Central memory CD8-positive, alpha-beta T cell (primary cell): ENCODE results near the gene HEXIM1.

Experiments
- ATAC-seq: fragments of 150-1000 bp; cut with Tn5 transposase; replicated peaks from 2 replicates; pipeline ENCODE4 v1.10.0; 2022; ENCODE audit warnings: mild to moderate bottlenecking, moderate FRiP score, moderate number of reproducible peaks; ENCODE audit not compliant: poor library complexity, severe bottlenecking; ENCODE audit errors: extremely low read depth
- DNase-seq, 2 donors: peaks; one replicate each; pipeline ENCODE4 v3.0.0; 2021; ENCODE audit warnings: low spot score in 2 of 2
- H3K27ac Mint-ChIP-seq: one replicate; pipeline ENCODE4 v1.8.0; 2022; ENCODE audit warnings: low read depth, mild to moderate bottlenecking, moderate library complexity, mixed read lengths
- H3K27me3 Mint-ChIP-seq: one replicate; pipeline ENCODE4 v1.8.0; 2022; ENCODE audit warnings: mixed read lengths
- H3K36me3 Mint-ChIP-seq: one replicate; pipeline ENCODE4 v1.8.0; 2022; ENCODE audit warnings: mild to moderate bottlenecking, moderate library complexity, mixed read lengths; ENCODE audit not compliant: insufficient read depth
- H3K4me1 Mint-ChIP-seq: one replicate; pipeline ENCODE4 v1.8.0; 2022; ENCODE audit warnings: mixed read lengths
- H3K4me3 Mint-ChIP-seq: one replicate; pipeline ENCODE4 v1.8.0; 2022; ENCODE audit warnings: mild to moderate bottlenecking, moderate library complexity, mixed read lengths
- H3K9me3 Mint-ChIP-seq: one replicate; pipeline ENCODE4 v1.8.0; 2022; ENCODE audit warnings: mixed read lengths

The HEXIM1 gene

DNA sequence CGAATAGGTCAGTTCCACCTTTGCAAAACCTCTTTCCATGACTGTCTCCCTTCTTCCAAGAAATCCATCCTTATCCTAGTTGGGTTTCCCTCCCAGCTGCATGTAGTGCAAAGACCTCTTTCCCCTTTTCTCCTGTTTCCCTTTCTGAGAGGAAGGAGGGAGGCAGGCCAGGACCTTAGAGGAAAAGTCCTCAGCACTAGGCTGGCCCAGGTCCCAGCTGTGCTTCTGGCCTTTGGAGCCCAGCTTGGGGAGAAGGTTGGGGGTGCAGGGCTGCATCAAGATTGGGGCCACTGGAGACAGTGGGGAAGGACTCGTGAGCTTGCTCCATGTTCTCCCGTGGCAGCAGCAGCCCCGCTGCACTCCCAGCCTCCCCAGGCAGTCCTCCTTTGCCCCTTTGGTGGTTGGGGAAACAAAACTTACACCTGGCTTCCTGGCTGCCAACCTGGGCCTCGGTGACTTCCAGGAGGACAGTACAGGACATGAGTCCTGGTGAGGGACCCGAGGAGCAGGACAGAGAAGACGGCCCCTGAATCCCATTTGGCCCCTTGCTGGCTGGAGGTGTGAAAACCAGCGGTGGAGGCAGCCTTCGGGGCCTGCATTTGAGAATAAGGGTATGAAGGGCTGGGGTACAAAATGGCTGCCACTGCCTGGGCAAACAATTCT, 13.9 kb downstream of the HEXIM1 start:
- DNase-seq = no peak
- H3K4me1 Mint-ChIP-seq = peaks cover 45% of the 10 kb centered on the region
- peaks cover 18% of the 10 kb centered on the region for H3K36me3 Mint-ChIP-seq
- peak overlapping the region; percentile 94 for H3K4me3 Mint-ChIP-seq
- H3K27ac Mint-ChIP-seq = peak overlapping the region; percentile 98
- ATAC-seq = no peak
- H3K27me3 Mint-ChIP-seq = no peaks in the 10 kb centered on the region
- no peaks in the 10 kb centered on the region for H3K9me3 Mint-ChIP-seq

GRCh38 chr17:45164734-45165269, 16.5 kb downstream of the HEXIM1 start:
- Mint-ChIP-seq H3K27ac (no peak overlapping the region), H3K4me3 (no peak overlapping the region), H3K36me3 (peaks cover 14% of the 10 kb centered on the region), H3K4me1 (peaks cover 25% of the 10 kb centered on the region), H3K9me3 (no peaks in the 10 kb centered on the region), H3K27me3 (no peaks in the 10 kb centered on the region)
- DNase-seq (no peak), ATAC-seq (no peak)

GRCh38 chr17:45168991-45169752, 20.9 kb downstream of the HEXIM1 start:
- H3K4me1 Mint-ChIP-seq = peaks cover 26% of the 10 kb centered on the region
- no peak overlapping the region for H3K4me3 Mint-ChIP-seq
- peaks cover 2% of the 10 kb centered on the region for H3K36me3 Mint-ChIP-seq
- no peak overlapping the region for H3K27ac Mint-ChIP-seq
- H3K9me3 Mint-ChIP-seq = no peaks in the 10 kb centered on the region
- ATAC-seq (no peak), DNase-seq (no peak)
- H3K27me3 Mint-ChIP-seq = no peaks in the 10 kb centered on the region

DNA sequence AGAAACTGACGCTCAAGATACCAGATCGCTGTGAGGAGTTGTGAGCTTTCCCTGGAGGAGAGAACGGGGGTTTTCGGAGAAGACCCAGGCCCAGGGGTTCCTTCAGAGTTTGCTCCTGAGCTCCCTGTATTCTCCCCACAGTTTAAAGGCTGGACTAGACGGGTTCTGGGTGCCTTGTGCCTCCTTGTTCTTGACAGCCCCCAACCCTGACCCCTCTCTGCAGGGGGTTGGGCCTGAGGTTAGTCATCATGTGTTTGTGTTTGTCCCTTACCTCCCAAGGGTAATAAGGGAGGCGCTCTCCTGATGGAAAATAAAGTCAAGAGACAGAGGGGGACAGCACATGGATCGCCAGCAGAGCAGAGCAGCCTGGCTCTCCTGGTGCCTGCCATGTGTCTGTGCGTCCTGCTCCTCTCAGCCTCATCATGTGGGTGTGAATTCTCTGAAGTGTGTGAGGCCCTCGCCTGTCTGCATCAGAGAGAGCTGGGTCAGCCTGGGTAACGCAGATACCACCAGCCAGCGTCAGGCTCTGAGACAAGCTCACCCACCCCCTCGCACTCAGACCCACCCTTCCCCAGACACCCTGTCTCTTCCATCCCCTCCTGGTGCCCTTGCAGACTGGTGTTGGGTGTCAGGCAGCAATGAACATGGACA, 22.1 kb downstream of the HEXIM1 start:
- Mint-ChIP-seq H3K27ac (peak overlapping the region; percentile 29), H3K27me3 (no peaks in the 10 kb centered on the region), H3K4me3 (no peak overlapping the region), H3K36me3 (peaks cover 2% of the 10 kb centered on the region), H3K9me3 (no peaks in the 10 kb centered on the region), H3K4me1 (peaks cover 21% of the 10 kb centered on the region)
- ATAC-seq (peak; percentile 41), DNase-seq (no peak)

DNA sequence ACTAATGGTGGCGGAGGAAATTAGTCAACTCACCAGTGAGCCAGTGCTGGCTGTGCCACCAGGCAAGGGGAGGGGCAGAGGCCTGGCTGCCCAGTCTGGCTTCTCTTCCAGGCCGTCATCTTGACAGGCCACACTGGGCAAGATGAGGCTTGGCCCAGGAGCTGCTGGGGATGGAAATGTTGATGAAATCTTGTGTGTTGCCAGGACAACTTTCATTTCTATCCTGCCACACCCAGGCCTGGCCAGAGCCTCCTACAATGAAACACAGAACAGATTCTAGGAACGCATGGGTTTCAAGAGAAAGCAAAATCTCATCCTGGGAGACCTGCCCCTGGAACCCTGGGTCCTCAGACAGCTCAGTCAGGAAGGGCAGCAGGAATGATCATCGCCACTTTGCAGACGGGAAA, 22.7 kb downstream of the HEXIM1 start:
- H3K36me3 Mint-ChIP-seq = peaks cover 2% of the 10 kb centered on the region
- H3K4me3 Mint-ChIP-seq = peak overlapping the region; percentile 54
- peaks cover 20% of the 10 kb centered on the region for H3K4me1 Mint-ChIP-seq
- no peaks in the 10 kb centered on the region for H3K9me3 Mint-ChIP-seq
- DNase-seq (no peak), ATAC-seq (no peak)
- H3K27ac Mint-ChIP-seq = peak overlapping the region; percentile 29
- no peaks in the 10 kb centered on the region for H3K27me3 Mint-ChIP-seq

GRCh38 chr17:45171338-45172231, 23.3 kb downstream of the HEXIM1 start:
- Mint-ChIP-seq H3K36me3 (peaks cover 2% of the 10 kb centered on the region), H3K4me3 (peak overlapping the region; percentile 54), H3K27me3 (no peaks in the 10 kb centered on the region), H3K27ac (peak overlapping the region; percentile 29), H3K4me1 (peaks cover 20% of the 10 kb centered on the region), H3K9me3 (no peaks in the 10 kb centered on the region)
- DNase-seq (no peak), ATAC-seq (no peak)

GRCh38 chr17:45172232-45172540, 23.9 kb downstream of the HEXIM1 start:
- H3K4me1 Mint-ChIP-seq = peaks cover 20% of the 10 kb centered on the region
- DNase-seq (no peak), ATAC-seq (no peak)
- H3K27me3 Mint-ChIP-seq = no peaks in the 10 kb centered on the region
- H3K36me3 Mint-ChIP-seq = peaks cover 2% of the 10 kb centered on the region
- peak overlapping the region; percentile 71 for H3K4me3 Mint-ChIP-seq
- H3K27ac Mint-ChIP-seq = no peak overlapping the region
- H3K9me3 Mint-ChIP-seq = no peaks in the 10 kb centered on the region

DNA sequence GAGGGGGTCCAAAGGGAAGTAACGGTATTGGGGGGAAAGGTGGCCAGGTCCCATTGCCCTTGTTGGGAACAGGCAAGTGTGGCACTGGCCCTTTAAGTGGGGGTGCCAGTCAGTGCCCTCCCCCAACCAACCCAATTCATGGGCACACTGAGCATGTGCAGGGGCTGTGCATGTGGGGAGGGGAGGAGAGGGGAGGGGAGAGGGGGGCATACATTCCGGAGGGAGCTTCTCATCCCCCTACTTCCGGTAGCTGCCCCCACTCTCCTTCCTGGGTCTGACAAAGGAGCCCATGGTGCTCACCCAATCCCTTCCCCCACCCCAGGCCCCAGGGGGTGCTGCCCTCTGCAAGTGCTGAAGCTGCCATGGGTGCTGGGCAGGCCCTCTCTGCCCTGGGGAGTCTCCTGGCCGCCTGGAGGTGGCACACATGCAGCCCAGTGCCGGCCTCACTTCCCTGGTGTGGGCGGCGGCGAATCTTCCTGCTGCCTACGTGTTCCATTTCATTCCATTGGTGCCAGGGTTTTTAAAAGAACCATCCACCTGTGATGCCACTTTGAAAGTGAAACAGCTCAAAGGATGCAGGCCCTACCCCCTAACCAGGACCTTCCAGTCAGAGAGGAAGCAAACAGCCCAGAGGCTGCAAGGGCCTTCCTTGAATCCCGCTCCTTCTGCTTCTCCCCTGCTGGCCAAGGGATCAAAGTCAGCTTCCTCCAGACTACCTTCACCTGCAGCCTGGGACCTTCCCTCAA, 24.4 kb downstream of the HEXIM1 start:
- Mint-ChIP-seq H3K36me3 (peaks cover 2% of the 10 kb centered on the region), H3K9me3 (no peaks in the 10 kb centered on the region), H3K4me3 (peak overlapping the region; percentile 71), H3K4me1 (peaks cover 20% of the 10 kb centered on the region), H3K27ac (peak overlapping the region; percentile 64), H3K27me3 (no peaks in the 10 kb centered on the region)
- ATAC-seq = peak; percentile 69
- DNase-seq = no peak

GRCh38 chr17:45175759-45176115, 27.5 kb downstream of the HEXIM1 start:
- no peak overlapping the region for H3K4me3 Mint-ChIP-seq
- H3K27ac Mint-ChIP-seq = no peak overlapping the region
- no peak for ATAC-seq
- H3K36me3 Mint-ChIP-seq = peaks cover 2% of the 10 kb centered on the region
- no peak for DNase-seq
- H3K9me3 Mint-ChIP-seq = no peaks in the 10 kb centered on the region
- H3K4me1 Mint-ChIP-seq = peaks cover 17% of the 10 kb centered on the region
- no peaks in the 10 kb centered on the region for H3K27me3 Mint-ChIP-seq

DNA sequence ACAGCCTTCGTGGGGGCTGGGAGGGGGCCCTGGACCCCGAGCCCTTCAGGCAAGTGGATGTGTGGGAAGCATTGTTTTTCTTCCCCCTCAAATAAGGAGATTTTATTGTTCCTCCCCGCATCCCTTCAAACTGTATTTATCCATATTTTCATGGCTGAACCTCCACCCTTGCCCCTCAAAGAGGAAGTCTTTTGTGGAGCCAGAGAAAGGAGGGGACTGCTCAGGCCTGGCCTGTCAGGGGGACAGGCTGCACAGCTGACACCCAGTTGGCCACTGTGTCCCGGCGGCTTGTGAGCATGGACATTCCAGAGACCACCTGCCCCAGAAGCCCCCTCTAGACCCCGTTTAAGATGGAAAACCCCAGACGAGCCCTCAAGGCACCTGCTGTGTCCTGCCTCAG, 29.3 kb downstream of the HEXIM1 start:
- no peak for DNase-seq
- no peak for ATAC-seq

DNA sequence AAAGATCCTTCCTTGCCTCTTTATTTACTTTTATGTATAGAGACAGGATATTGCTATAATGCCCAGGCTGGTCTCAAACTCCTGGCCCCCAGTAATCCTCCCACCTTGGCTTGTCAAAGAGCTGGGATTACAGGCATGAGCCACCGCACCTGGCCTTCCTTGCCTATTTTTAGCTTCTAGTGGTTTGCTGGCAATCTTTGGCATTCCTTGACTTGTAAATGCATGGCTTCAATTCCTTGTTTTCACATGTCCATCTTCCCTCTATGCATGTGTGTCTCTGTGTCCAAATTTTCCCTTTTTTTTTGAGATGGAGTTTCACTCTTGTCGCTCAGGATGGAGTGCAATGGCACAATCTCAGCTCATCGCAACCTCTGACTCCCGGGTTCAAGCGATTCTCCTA, 35.9 kb downstream of the HEXIM1 start:
- no peaks in the 10 kb centered on the region for H3K27me3 Mint-ChIP-seq
- DNase-seq (no peak), ATAC-seq (no peak)
- H3K4me3 Mint-ChIP-seq = no peak overlapping the region
- no peak overlapping the region for H3K27ac Mint-ChIP-seq
- no peaks in the 10 kb centered on the region for H3K4me1 Mint-ChIP-seq
- no peaks in the 10 kb centered on the region for H3K9me3 Mint-ChIP-seq
- H3K36me3 Mint-ChIP-seq = no peaks in the 10 kb centered on the region

More for the DNA sequence above, 29.3 kb downstream of the HEXIM1 start:
- Mint-ChIP-seq H3K4me3 (no peak overlapping the region), H3K9me3 (no peaks in the 10 kb centered on the region), H3K27me3 (no peaks in the 10 kb centered on the region), H3K36me3 (peaks cover 2% of the 10 kb centered on the region), H3K4me1 (peaks cover 8% of the 10 kb centered on the region), H3K27ac (no peak overlapping the region)
